HG02973 (cell line): ENCODE measurements around the gene RPTOR.

Experiments used
- ATAC-seq: cut with Tn5 transposase; IDR thresholded peaks from one replicate; pipeline ENCODE4 v1.9.1; 2021; ENCODE audit warnings: moderate library complexity; ENCODE audit not compliant: unreplicated experiment

Gene RPTOR

DNA sequence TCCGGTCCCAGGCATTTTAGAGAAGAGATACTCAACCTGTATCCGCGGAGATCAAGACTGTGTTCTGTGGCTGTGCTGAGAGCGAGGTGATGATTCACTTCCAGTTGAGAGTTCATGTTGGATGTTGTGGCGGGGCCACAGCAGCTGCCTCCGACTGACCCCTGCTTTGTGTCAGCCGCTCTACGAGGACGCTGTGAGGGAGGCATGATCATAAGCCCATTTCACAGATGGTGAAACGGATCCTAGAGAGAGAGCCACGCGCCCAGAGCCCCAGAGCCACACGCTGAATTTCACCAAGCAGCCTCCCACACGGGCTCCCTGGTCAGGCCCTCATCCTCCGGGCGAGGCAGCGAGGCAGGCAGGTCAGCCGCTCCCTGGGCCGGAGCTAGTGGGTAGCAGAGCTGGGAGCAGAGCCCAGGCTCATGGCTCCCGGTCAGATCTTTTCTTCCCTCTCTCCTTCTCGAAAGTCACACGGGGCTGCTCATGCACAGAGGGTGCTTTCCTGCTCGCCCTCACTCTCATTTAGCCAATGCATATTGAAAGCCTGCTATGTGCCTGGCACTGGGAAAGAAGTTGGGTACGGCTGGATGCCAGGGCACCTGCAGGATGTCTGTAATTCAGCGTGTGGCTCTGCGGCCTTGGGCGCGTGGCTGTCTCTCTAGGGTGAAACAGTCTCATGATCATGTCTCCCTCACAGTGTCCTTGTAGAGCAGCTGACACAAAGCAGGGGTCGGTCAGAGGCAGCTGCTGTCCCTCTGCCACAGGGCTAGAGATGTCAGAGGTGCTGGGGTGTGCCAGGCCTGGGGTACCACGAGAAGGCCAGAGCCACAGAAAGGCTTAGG is 291.4 kb downstream of the RPTOR start:
- no peak for ATAC-seq

DNA sequence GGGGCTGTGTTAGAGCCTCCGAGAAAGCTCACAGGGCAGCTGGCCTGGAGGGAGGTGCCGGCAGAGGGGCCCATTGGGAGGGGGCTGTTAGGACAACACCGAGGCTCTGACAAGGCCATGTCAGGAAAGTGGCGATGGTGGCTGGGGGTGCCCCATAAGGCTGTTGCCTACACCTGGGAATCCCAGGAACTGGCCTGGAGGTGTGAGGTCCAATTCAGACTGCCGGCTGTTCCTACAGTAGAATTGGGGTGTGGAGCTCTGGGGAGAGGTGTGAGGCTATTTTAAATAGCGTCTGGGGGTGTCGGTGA is 292.0 kb downstream of the RPTOR start:
- ATAC-seq, result no peak

DNA sequence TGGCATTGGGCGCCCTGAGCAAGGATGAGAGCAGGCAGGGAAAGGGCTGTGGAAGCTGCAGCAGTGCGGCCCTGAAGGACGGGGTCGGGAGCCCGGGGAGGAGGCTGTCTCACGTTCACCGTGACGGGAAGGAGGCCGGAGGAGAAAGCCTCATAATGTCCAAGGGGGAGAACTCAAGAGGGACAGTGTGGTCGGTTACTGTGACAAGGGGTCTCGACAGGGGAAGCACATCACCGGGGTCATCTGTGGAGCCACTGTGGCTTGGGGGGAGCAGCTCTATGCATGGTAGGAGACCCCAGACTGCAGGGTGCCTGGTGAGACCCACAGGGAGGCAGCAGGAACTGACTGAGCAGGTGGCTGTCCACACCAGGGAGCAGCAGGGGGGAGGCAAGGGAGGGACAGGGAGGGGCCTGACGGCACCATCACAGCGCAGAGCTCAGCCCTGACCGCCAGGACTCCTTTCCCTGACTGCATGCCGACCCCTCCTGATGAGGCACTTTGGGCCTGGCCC is 292.4 kb downstream of the RPTOR start:
- ATAC-seq, result no peak

DNA sequence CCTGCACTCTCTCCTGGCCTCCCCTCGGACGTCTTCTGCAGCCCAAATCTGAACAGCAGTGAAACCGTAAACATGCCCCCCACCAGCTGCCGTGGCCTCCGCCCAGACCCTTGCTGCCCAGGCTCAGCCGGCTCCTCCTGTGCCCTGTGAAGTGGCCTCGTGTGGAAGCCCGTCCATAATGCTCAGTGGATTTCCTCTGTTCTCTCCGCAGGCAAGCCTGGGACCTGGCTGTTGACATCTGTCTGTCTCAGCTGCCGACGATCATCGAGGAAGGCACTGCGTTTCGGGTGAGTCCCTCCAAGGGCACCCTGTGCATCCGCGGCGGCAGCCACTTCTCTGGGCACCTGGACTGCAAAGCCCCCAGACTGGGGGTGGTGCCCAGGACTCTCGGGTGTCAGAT is 293.1 kb downstream of the RPTOR start:
- ATAC-seq, result no peak

DNA sequence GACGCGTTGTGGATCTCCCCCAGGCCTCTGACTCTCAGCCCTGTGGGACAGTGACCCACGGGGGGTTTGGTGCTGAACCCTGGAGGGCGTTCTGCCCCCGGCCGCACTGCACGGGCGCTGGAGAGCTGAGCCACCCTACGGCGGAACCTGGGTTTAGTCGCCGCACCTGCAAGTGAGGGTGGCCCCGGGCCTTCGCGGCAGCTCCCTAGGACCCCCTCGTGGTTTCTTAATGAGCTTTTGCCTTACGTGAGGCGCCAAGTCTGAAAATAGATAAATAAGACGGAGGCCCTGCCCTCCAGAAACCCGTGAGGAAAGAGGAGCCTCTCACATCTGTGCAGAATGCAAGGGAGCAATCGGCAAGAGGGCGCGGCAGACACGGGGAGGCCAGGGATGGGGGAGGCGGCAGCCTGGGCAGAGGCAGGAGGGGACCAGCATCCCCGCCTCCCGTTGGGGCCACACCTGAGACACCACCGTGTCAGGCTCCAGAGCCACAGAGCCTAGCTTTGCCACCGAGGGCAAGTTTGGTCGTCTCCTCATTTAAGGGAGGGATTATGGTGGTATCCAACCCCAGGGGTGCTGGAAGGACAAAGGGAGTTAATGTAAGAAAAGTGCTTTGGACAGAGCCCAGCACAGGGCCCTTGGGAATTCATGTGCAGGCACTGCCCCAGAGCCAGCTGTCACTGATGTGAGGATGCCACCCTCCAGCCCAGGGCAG is 293.8 kb downstream of the RPTOR start:
- ATAC-seq, result no peak

DNA sequence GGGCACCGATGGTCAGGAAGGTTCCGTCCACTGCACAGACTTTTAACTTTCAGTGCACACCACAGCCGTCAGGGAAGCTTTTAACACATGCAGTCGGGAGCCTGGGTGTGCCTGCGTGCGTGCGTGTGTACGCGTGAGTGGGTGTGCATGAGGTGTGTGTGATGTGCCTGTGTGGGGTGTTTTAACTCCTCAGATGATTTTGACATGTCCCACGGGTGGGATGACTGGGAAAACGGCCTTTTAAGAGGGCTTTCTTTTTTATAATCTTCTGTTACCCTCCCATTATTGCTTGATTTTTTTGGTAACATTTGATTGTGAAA is 294.3 kb downstream of the RPTOR start:
- no peak for ATAC-seq

DNA sequence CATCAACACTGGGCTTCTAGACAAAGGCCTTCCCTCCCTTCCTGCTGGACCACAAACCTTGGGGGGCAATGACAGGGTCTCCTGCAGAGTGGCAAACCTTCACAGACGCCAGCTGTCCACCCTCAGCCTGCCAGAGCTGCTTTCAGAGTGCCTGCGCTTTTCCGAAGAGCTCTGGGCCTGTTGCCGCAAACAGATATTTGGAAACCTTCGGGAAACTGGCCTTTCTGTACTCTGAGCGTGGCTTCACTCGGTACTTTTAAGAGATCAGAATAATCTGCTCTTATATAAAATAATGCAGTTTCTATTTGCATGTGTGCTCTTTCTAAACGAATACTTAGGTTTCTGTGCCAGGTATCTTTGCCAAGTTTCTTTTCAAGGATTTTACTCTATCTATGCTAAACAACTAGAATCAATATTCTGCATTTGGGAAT is 294.9 kb downstream of the RPTOR start:
- no peak for ATAC-seq

DNA sequence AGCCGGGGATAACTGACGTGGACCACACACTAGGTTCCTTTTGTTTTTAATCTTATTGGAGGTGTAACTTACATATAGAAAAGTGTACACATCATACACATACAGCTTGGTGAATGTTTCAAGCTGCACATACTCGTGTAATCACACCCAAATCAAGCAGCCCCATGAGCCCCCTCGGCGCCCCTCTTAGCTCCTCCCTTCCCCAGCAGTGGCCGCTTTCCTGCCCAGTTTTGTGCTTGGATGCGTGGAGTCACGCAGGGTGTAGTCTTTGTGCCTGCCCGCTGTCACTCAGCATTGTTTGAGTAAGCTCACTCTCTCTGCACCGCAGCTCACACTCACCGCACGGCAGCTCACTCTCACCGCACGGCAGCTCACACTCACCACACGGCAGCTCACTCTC is 295.3 kb downstream of the RPTOR start:
- ATAC-seq, result no peak

DNA sequence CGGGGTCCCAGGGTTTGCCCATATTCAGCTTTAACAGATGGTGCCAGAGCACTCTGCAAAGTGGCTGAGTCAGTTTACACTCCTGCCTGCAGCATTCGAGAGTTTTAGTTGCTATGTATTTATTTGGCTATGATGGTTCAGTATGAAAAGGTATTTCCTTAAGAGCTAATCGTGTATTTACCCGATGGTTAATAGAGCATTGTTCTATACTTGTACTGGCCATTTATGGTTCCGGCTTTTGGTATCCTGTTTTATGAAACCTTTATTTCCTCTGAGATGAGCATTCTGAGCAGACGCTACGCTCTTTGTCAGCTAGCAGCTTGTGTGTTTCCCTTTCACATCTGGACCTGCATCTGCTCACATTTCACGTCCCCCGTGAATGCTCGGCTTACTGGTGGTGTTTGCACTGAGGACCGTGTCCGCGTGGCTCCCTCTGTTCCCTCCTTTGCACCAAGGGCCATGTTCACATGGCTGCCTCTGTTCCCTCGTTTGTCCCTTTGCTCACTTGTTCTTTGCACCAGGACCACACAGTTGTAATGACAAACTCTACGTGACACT is 297.9 kb downstream of the RPTOR start:
- no peak for ATAC-seq

DNA sequence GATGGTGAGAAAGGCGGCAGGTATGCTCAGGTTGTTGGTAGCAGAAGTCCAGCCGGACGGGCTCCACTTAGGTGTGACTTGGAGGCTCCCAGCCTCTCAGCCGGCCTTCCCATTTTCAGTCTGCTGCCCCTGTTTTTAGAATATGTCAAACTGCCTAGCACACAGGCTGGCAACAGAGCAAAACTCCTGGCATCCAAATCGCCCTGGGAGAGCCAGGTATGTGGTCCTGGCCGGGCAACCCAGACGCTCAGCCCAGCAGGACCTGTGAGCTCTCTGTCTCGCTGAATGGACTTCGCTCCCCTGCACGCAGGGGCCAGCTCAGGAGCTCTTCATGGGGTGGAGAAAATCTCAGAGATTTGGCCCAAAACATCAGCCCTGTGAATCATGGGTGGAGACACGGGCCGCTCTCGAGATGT is 299.1 kb downstream of the RPTOR start:
- ATAC-seq, result no peak

DNA sequence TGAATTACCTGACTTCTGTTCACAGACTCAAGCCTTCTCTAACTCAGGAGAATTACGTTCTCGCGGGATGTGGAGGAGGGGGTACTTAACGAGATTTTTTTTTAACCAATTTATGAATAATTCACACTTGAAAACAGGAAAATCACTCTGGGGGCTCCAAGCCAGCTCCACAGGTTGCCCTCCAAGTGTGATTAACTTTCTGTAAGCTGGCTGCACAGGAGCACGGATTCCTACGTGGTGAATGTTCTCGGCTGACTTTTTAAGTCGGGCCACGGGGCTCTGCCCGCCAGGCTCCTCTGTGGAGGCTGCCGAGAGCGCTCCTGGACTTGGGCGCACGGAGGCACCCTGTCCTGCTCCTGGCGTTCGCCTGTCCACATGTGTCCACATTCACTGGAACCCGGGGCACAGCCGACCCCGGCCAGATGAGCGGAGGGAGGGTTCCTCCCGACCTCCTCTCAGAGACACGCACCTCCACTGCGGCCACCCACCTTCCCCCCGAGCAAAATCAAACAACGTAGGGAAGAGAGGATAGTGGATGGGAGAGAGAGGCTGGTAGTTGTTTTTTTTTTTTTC is 299.9 kb downstream of the RPTOR start:
- ATAC-seq, result no peak

DNA sequence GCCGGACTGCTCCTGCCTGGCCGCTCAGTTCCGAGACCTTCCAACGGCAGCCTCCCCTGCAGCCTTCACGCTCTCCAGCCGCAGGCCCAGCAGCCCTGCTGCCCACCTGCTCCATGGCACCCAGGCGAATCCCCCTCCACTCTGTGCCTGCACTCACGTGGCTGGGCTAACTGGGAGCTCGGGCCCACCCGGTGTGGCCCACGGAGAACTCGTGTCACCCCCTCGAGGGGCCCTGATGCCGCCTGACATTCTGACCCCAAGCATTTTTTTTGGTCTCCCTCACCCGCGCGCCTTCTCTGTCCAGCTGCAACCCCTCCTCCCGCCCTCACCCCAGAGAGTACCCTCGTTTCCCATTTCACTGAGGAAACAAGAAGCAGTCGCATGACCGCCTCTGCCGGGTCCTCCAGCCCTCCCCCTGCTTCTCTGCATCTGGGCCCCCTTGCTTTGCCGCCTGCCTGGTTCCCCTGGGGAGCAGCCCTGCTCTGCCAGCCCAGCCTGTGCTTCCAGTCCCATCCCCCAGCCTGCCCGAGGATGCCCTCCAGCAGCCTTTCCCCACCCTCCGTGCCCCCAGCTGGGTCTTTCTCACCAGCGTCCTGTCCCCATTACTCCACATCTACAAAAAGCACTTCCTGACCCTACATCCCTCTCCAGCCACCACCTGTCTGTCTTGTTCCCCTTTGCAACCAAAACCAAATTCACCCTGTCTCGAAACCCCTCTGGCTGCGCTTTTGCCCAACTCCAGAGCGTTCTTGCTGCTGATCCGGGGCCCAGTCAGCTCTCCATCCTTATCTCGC is 300.6 kb downstream of the RPTOR start:
- ATAC-seq, result no peak

DNA sequence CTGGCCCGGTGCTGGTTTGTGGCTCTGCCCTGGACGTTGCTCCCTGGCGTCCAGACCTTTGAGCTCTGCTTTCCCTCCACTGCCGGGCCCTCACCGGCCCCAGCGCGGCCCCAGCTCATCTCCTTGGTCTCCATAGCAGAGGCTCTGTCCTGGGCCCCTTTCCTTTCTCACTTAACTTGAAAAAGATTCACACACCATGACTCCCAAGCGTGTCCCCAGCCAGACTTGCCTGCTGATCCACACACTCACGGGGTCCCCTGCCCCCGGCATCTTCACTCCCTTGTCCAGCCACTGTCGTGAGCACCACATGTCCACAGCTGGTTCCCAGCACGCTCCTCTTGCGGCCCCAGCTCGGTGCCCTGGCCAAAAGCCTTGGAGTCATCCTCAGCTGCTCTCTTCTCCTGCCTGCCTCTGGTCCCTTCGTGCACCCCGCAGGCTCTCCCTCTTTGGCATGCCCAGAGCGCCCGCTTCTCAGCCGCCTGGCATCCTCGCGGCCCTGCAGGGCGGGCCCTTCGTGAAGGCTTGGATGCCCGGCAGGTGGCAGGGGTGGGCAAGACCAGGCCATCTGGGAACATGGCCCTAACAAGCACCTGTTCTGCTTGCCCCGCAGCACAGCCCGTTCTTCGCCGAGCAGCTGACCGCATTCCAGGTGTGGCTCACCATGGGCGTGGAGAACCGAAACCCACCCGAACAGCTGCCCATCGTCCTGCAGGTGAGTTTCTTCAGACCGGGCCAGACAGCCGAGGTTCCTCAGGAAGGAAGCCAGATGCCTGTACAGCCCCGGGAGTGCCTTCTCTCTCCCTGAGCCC is 301.4 kb downstream of the RPTOR start:
- no peak for ATAC-seq

DNA sequence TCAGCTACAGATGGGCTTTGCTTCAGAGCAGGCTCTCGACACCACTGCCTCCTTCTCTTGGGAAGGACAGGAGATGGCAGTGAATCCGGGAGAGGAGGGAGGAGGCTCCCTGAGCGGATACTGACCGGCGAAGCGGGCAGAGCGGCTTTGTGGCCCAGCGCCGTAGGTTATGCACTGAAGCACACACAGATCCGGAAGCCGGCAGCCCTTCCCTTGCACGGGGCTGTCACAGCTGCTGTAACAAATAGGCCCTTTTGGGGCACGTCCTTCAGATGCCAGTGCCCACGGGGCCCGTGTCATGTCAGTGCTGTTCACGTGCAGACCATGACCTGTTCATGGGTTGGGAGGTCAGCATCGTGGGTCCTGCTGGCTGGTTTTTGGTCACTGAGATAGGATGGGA is 302.3 kb downstream of the RPTOR start:
- ATAC-seq, result no peak

DNA sequence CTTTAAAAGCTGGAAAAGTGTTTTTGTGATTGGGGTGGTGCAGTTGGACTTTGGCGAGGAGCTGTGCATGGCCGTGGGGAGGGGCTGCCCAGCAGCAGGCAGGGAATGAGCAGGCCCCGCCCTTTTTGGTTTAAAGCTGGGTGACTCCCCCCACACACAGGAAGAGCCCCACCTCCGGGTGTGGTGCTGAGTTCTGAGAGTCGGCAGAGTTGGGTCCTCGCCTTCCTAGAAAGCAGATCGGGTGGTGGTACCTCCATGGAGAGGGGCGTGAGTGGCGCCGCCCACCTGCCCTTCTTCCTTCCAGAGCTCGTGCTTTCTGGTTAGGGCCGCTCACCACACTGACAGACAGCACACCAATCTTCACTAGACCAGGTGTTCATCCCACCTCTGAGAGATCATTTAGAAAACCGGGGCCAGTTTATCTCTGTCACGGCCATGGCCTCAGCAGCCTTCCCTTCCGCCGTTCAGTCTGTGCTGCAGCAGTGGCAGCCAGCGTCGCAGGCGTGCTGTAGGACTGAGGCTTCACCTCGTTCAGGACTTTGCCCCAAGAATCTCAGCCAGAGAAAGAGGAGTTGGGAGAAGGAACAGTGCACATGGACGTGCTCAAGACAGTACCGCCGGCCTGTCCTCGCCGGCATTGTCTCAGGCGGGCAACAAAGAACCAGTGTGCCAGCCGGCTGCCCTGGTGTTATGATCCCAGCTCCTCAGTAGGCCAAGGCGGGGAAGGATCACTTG is 303.0 kb downstream of the RPTOR start:
- ATAC-seq, result no peak

DNA sequence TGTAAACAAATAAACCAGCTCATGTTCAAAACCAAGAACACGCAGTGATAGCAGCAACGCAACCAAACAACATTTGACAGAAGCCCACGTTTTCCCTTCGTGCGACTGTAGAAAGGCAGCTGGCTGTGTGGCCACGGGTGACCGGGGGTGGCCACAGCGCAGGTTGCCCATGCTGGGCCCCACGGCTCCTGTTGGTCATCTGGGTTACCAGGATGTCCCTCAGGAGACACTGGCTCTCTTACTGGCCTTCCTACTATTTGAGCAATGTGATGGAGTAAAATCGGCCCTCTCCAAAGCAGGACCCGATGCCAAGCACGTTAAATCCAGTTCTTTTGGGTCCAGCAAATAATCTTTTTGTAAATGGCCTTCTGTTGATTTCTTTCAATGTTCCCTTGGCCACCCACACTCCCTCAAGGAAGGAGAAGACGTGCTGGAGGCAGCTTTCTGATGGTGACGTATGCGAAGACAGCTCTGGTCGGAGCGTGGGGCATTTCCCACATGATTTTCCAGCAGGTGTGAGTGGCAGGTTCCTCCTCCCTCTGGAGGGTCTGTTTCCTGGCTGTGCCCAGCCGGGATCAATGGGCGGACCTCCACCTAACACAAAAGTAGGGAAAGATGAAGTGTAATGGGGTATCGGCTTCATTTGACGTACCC is 303.9 kb downstream of the RPTOR start:
- no peak for ATAC-seq

DNA sequence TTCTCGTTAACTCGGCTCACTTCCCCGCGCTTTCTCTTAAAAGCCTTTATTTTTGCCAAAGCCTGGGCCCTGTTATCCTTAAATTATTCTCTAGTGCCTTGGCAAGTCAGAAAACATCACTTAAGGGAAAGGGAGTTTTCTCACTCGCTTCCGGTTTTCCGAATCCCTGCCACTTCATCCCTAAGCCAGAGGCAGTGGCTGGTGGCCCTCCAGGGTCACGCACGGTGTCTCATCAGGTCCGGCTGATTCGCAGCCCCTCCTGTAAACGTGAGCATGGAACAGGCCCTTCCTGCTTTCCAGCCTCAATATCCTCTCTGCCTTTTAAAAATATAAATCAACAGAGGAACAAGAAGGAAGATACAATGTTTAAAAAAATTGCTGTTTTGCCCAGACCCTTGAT is 304.5 kb downstream of the RPTOR start:
- ATAC-seq, result no peak

DNA sequence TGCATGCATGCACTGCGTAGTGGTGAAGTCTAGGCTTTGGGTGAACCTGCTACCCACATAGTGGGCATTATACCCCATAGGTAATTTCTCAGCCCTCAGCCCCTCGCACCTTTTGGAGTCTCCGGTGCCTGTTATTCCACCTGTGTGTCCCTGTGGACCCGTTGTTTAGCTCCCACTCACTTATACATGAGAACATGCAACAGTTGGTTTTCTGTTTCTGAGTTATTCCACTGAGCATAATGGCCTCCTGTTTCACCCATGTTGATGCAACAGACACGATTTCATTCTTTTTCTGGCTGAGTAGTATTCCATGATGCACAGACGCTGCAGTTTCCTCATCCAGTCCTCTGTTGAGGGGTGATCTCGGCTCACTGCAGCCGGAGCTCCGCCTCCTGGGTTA is 305.5 kb downstream of the RPTOR start:
- ATAC-seq, result no peak

DNA sequence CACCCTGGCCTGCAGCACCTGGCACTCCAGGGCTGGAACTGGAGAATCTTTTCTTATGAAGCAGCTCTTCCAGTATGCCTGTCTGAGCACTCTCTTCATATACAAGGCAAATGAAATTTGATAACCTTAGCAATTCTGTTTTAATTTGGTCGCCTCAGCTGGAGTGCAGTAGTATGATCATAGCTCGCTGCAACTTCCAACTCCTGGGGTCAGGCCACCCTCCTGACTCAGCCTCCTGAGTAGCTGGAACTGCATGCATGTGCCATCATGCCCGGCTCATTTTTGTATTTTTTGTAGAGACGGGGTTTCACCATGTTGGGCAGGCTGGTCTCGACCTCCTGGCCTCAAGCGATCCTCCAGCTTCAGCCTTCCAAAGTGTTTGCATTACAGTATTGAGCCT is 306.2 kb downstream of the RPTOR start:
- ATAC-seq, result no peak
